Measurements from ENCODE around the gene VAT1L.

VAT1L gene, protein sequence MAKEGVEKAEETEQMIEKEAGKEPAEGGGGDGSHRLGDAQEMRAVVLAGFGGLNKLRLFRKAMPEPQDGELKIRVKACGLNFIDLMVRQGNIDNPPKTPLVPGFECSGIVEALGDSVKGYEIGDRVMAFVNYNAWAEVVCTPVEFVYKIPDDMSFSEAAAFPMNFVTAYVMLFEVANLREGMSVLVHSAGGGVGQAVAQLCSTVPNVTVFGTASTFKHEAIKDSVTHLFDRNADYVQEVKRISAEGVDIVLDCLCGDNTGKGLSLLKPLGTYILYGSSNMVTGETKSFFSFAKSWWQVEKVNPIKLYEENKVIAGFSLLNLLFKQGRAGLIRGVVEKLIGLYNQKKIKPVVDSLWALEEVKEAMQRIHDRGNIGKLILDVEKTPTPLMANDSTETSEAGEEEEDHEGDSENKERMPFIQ

DNA sequence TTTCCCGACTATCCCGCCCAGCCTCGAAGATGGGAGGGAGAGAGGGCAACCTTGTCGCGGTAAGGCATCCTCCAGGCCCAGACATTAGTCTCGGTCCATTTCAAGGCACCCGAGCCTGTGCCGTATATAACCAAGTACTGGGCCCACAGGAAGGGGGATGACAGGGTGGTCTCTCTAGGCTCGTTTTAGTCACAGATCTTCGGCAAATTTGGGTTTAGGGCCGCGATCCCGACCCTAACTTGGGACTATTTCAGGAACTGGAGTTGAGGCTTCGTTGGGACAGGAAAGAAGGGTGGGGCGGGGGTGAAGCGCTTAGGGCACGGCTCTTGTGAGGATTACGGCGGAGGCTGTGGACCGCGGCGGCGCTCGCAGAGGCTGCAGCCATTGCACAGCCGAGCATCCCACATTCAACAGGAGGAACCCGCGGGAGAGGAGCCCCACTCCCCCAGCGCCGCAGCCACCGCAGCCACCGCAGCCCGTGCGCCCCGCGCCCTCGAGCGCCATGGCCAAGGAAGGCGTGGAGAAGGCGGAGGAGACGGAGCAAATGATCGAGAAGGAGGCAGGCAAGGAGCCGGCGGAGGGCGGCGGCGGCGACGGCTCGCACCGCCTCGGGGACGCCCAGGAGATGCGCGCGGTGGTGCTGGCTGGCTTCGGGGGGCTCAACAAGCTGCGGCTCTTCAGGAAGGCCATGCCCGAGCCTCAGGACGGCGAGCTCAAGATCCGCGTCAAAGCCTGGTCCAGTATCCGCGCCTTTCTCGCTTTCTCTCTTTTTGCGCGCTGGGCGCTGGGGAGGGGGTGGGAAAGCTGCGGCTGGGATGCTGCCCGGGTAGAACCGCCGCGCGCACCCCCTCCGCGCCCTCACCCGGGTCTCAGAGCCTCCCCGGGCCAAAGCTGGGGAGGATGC is at the start of gene VAT1L:
TSS of gene VAT1L (plus strand) at position 384 of the 904 bp plus-strand sequence. CDS start at position 503, 119 bp downstream.
- Mint-ChIP-seq H3K27me3 (ENCODE audit: low read depth) (peaks cover 79% of the 10 kb centered on the region), H3K36me3 (ENCODE audit: low read depth) (no peaks in the 10 kb centered on the region), H3K9me3 (no peaks in the 10 kb centered on the region), H3K27ac (no peak within 1 kb of the TSS), H3K4me3 (peak within 1 kb of the TSS; percentile 82 to 94 (median 83)), H3K4me1 (peaks cover 7% of the 10 kb centered on the region)
- TF ChIP-seq CTCF (IDR thresholded peaks at IDR 0.05; ENCODE audit: unreplicated experiment in 3 of 3) = no peak

- Mint-ChIP-seq H3K27ac (no peak overlapping the region), H3K4me3 (no peak overlapping the region), H3K27me3 (ENCODE audit: low read depth) (peaks cover 11% of the 10 kb centered on the region), H3K9me3 (peaks cover 2% of the 10 kb centered on the region), H3K4me1 (no peaks in the 10 kb centered on the region), H3K36me3 (ENCODE audit: low read depth) (no peaks in the 10 kb centered on the region)
- no peak for TF ChIP-seq CTCF (IDR thresholded peaks at IDR 0.05; ENCODE audit: unreplicated experiment in 3 of 3)
Observed at GRCh38 chr16:77738706-77739558, 49.4 kb upstream of the VAT1L start.

DNA sequence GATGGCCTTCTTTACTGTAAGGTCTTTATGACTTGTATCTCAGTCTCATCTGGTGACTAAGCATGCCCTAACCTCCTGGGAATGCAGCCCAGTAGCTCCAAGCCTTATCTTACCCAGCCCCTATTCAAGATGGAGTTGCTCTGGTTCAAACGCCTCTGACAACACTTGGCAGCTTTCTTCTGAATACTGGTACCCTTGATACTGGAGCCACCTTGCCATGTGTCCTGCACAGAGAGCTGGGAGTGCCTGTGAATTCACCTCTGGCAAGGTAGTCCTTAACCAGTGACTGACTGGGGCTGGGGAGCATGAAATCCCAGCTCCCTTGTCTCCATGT is 48.8 kb upstream of the VAT1L start:
- Mint-ChIP-seq H3K4me3 (no peak overlapping the region), H3K9me3 (peaks cover 1% of the 10 kb centered on the region), H3K4me1 (peaks cover 5% of the 10 kb centered on the region), H3K36me3 (ENCODE audit: low read depth) (no peaks in the 10 kb centered on the region), H3K27me3 (ENCODE audit: low read depth) (peaks cover 11% of the 10 kb centered on the region), H3K27ac (no peak overlapping the region)
- TF ChIP-seq CTCF (IDR thresholded peaks at IDR 0.05; ENCODE audit: unreplicated experiment in 3 of 3) = no peak

GRCh38 chr16:77744141-77744540 is 44.2 kb upstream of the VAT1L start:
- Mint-ChIP-seq H3K4me1 (peaks cover 5% of the 10 kb centered on the region), H3K9me3 (no peaks in the 10 kb centered on the region), H3K4me3 (no peak overlapping the region), H3K27me3 (ENCODE audit: low read depth) (peaks cover 8% of the 10 kb centered on the region), H3K27ac (peak overlapping the region in 1 of 3 experiments; percentile 9), H3K36me3 (ENCODE audit: low read depth) (no peaks in the 10 kb centered on the region)
- TF ChIP-seq CTCF (IDR thresholded peaks at IDR 0.05; ENCODE audit: unreplicated experiment in 3 of 3) = no peak

- Mint-ChIP-seq H3K4me1 (peaks cover 5% of the 10 kb centered on the region), H3K27ac (no peak overlapping the region), H3K9me3 (no peaks in the 10 kb centered on the region), H3K27me3 (ENCODE audit: low read depth) (peaks cover 5% of the 10 kb centered on the region), H3K36me3 (ENCODE audit: low read depth) (no peaks in the 10 kb centered on the region), H3K4me3 (no peak overlapping the region)
- TF ChIP-seq CTCF (IDR thresholded peaks at IDR 0.05; ENCODE audit: unreplicated experiment in 3 of 3) = no peak
Observed at GRCh38 chr16:77745972-77746371, 42.4 kb upstream of the VAT1L start.

All from nephron (organoid).